Prostate gland (tissue), 2 donors: ENCODE data around the gene TMEM8B.

Experiments
- CTCF ChIP-seq, 4 experiments: fragments of 200-600 bp in 2 of 4; fragments of 450-650 bp in 2 of 4; sonication (generic) in 2 of 4; IDR thresholded peaks; 1 replicate in 3 of 4; 2 replicates in 1 of 4; pipeline ENCODE4 v1.5.1; 2016 to 2019; ENCODE audit warnings: antibody characterized with exemption in 4 of 4, mild to moderate bottlenecking in 2 of 4, moderate library complexity in 2 of 4
- POLR2A ChIP-seq: fragments of 450-650 bp; IDR thresholded peaks from one replicate; pipeline ENCODE4 v1.6.1; 2016; ENCODE audit warnings: antibody characterized with exemption, mild to moderate bottlenecking
- POLR2AphosphoS5 ChIP-seq: sonication (generic); formaldehyde crosslinking; IDR thresholded peaks from one replicate; pipeline ENCODE4 v1.6.1; 2017; ENCODE audit warnings: antibody characterized with exemption

- TF ChIP-seq CTCF (IDR thresholded peaks at IDR 0.05) (peak in 1 of 4 experiments; percentile 10), POLR2A (peak; percentile 70), POLR2AphosphoS5 (peak; percentile 35)
These were observed at the start of gene TMEM8B for GRCh38 chr9:35829084-35829763.
